ENCODE data around the gene C11orf87. TPM values are rescaled to one million over a fixed set of nuclear protein-coding genes. Genes with fewer than 3 reads are reported as not detected.

The C11orf87 gene
- under 1 TPM in 1 of 5 donors, not detected in 4; 0.18 TPM for total RNA-seq
- under 1 TPM in 1 of 3 donors, not detected in 2; 0.03 TPM for polyA plus RNA-seq
- long read RNA-seq, donor 1: 0 reads
- long read RNA-seq, donor 2, full-length matches to known transcripts: 1 of 1 reads
- long read RNA-seq, donor 2, partial matches to known transcripts: 0 of 1 reads
- long read RNA-seq, donor 2, other reads (novel, unspliced or antisense): 0 of 1 reads
- long read RNA-seq, donor 3: 0 reads
- long read RNA-seq, donor 4: 0 reads
- long read RNA-seq, donor 5: 0 reads
- long read RNA-seq, donor 6: 0 reads
- long read RNA-seq, donor 7, full-length matches to known transcripts: 1 of 1 reads
- long read RNA-seq, donor 7, partial matches to known transcripts: 0 of 1 reads
- long read RNA-seq, donor 7, other reads (novel, unspliced or antisense): 0 of 1 reads
- long read RNA-seq, donor 8: 0 reads
- long read RNA-seq, donor 9: 0 reads
- long read RNA-seq, donor 10: 0 reads

GRCh38 chr11:109421981-109422869 is at the start of gene C11orf87:
TSS of gene C11orf87 (plus strand) at chr11:109422190. CDS start at chr11:109423634, 1,444 bp downstream.
- 3 to 7% (median 5%) methylated on average over 35 to 54 of the region's 54 CpGs for WGBS, 5 donors
- Histone ChIP-seq H3K4me1 (peaks cover 10 to 32% (median 22%) of the 10 kb centered on the region in 4 donors), H3K9me3 (peaks cover 0 to 7% (median 0%) of the 10 kb centered on the region in 4 donors), H3K27me3 (peaks cover 0 to 58% (median 35%) of the 10 kb centered on the region in 3 donors), H3K27ac (no peak within 1 kb of the TSS), H3K4me3 (peak within 1 kb of the TSS; percentile 24 to 31 (median 30)), H3K36me3 (no peaks in the 10 kb centered on the region)
- DNase-seq: peak in 1 of 2 donors; percentile 39
- intact Hi-C loops (cut with DNase I; ENCODE audit: low total_unique reads): no loop called here
- no peak for TF ChIP-seq POLR2AphosphoS5 (IDR thresholded peaks at IDR 0.05)
- no peak for TF ChIP-seq EP300 (IDR thresholded peaks at IDR 0.05)
- no peak for TF ChIP-seq POLR2A (IDR thresholded peaks at IDR 0.05)

- Histone ChIP-seq H3K36me3 (no peaks in the 10 kb centered on the region), H3K9me3 (no peaks in the 10 kb centered on the region), H3K27me3 (no peaks in the 10 kb centered on the region), H3K4me3 (no peak overlapping the region), H3K27ac (no peak overlapping the region), H3K4me1 (peaks cover 0 to 8% (median 0%) of the 10 kb centered on the region in 4 donors)
- DNase-seq: no peak
- TF ChIP-seq POLR2A (IDR thresholded peaks at IDR 0.05): no peak
- TF ChIP-seq EP300 (IDR thresholded peaks at IDR 0.05): no peak
- no peak for TF ChIP-seq CTCF (IDR thresholded peaks at IDR 0.05)
- TF ChIP-seq POLR2AphosphoS5 (IDR thresholded peaks at IDR 0.05): no peak
- intact Hi-C loops (cut with DNase I; ENCODE audit: low total_unique reads): no loop called here
These were observed 48.0 kb upstream of the C11orf87 start for GRCh38 chr11:109374032-109374431.

GRCh38 chr11:109374441-109374840 is 47.5 kb upstream of the C11orf87 start:
- intact Hi-C loops (cut with DNase I; ENCODE audit: low total_unique reads): no loop called here
- H3K27me3 ChIP-seq: no peaks in the 10 kb centered on the region
- H3K27ac ChIP-seq: no peak overlapping the region
- H3K9me3 ChIP-seq: no peaks in the 10 kb centered on the region
- 77 to 87% (median 83%) methylated on average over 4 of the region's 4 CpGs for WGBS, 5 donors
- peaks cover 0 to 8% (median 0%) of the 10 kb centered on the region in 4 donors for H3K4me1 ChIP-seq
- H3K4me3 ChIP-seq: no peak overlapping the region
- DNase-seq: no peak
- no peaks in the 10 kb centered on the region for H3K36me3 ChIP-seq
- no peak for TF ChIP-seq EP300 (IDR thresholded peaks at IDR 0.05)
- no peak for TF ChIP-seq CTCF (IDR thresholded peaks at IDR 0.05)
- TF ChIP-seq POLR2A (IDR thresholded peaks at IDR 0.05): no peak
- no peak for TF ChIP-seq POLR2AphosphoS5 (IDR thresholded peaks at IDR 0.05)

GRCh38 chr11:109377039-109377742 is 44.8 kb upstream of the C11orf87 start:
- Histone ChIP-seq H3K4me3 (no peak overlapping the region), H3K27me3 (no peaks in the 10 kb centered on the region), H3K36me3 (no peaks in the 10 kb centered on the region), H3K27ac (no peak overlapping the region), H3K9me3 (no peaks in the 10 kb centered on the region), H3K4me1 (peaks cover 0 to 8% (median 0%) of the 10 kb centered on the region in 4 donors)
- no peak for DNase-seq
- WGBS, 5 donors: 65 to 83% (median 70%) methylated on average over 4 of the region's 4 CpGs
- no peak for TF ChIP-seq POLR2AphosphoS5 (IDR thresholded peaks at IDR 0.05)
- no peak for TF ChIP-seq CTCF (IDR thresholded peaks at IDR 0.05)
- no peak for TF ChIP-seq POLR2A (IDR thresholded peaks at IDR 0.05)
- no peak for TF ChIP-seq EP300 (IDR thresholded peaks at IDR 0.05)
- intact Hi-C loops (cut with DNase I; ENCODE audit: low total_unique reads): no loop called here

Data from stomach (tissue), 19 donors.